Parathyroid adenoma (tissue), 2 donors: ENCODE measurements around the gene ALKBH6.

Experiments used
- H2AFZ ChIP-seq: fragments of 300-600 bp; sonication (generic); one replicate; pipeline ENCODE4 v1.7.0; 2017; ENCODE audit warnings: antibody characterized with exemption, mild to moderate bottlenecking
- H3K27ac ChIP-seq: fragments of 300-600 bp; sonication (generic); one replicate; pipeline ENCODE4 v1.7.0; 2017
- H3K27me3 ChIP-seq: fragments of 300-600 bp; sonication (generic); one replicate; pipeline ENCODE4 v1.7.0; 2017; ENCODE audit warnings: low read length; ENCODE audit not compliant: control insufficient read depth, insufficient read depth
- H3K36me3 ChIP-seq: fragments of 300-600 bp; sonication (generic); one replicate; pipeline ENCODE4 v1.7.0; 2017; ENCODE audit warnings: low read length; ENCODE audit not compliant: control insufficient read depth, insufficient read depth
- H3K4me1 ChIP-seq: fragments of 300-600 bp; sonication (generic); one replicate; pipeline ENCODE4 v1.7.0; 2017; ENCODE audit warnings: control low read depth
- H3K4me2 ChIP-seq: fragments of 300-600 bp; sonication (generic); one replicate; pipeline ENCODE4 v1.7.0; 2017; ENCODE audit warnings: low read length
- H3K4me3 ChIP-seq: fragments of 300-600 bp; sonication (generic); one replicate; pipeline ENCODE4 v1.7.0; 2017; ENCODE audit warnings: low read depth, low read length
- H3K79me2 ChIP-seq: fragments of 300-600 bp; sonication (generic); one replicate; pipeline ENCODE4 v1.7.0; 2017; ENCODE audit warnings: control low read depth
- H3K9ac ChIP-seq: fragments of 300-600 bp; sonication (generic); one replicate; pipeline ENCODE4 v1.7.0; 2017; ENCODE audit warnings: mild to moderate bottlenecking
- H3K9me3 ChIP-seq: fragments of 300-600 bp; sonication (generic); one replicate; pipeline ENCODE4 v1.7.0; 2017; ENCODE audit warnings: low read length; ENCODE audit not compliant: control insufficient read depth
- TF ChIP-seq, protein P1 (sequence below): fragments of 300-600 bp; sonication (generic); IDR thresholded peaks from one replicate; pipeline ENCODE4 v1.7.0; 2017; ENCODE audit warnings: antibody characterized with exemption, mild to moderate bottlenecking
- donor health status: primary hyperparathyroidism.

Gene ALKBH6

DNA sequence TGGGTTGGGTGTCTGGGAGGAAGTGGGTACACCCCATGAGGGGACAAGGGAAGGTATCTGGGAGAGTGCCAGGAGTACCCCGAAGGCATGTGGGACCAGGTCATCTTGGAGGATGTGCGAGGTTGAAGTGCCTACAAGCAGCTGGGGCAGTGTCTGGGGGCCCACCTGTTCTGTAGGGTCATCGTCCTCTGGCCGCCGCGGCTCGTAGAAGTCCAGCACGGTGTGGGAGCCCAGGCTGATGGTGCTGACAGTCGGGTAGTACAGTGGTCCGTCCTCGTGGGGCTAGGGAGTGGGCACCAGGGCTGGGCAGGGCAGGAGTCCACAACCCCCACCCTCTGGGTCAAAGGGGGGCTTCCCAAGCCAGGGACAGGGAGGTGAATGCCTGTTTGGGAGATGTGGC, 3.6 kb downstream of the ALKBH6 start:
- no peak overlapping the region for H2AFZ ChIP-seq
- H3K9ac ChIP-seq: no peak overlapping the region
- no peak overlapping the region for H3K27ac ChIP-seq
- peaks cover 13% of the 10 kb centered on the region for H3K4me1 ChIP-seq
- no peak overlapping the region for H3K4me2 ChIP-seq
- no peaks in the 10 kb centered on the region for H3K36me3 ChIP-seq
- TF ChIP-seq, protein P1, sequence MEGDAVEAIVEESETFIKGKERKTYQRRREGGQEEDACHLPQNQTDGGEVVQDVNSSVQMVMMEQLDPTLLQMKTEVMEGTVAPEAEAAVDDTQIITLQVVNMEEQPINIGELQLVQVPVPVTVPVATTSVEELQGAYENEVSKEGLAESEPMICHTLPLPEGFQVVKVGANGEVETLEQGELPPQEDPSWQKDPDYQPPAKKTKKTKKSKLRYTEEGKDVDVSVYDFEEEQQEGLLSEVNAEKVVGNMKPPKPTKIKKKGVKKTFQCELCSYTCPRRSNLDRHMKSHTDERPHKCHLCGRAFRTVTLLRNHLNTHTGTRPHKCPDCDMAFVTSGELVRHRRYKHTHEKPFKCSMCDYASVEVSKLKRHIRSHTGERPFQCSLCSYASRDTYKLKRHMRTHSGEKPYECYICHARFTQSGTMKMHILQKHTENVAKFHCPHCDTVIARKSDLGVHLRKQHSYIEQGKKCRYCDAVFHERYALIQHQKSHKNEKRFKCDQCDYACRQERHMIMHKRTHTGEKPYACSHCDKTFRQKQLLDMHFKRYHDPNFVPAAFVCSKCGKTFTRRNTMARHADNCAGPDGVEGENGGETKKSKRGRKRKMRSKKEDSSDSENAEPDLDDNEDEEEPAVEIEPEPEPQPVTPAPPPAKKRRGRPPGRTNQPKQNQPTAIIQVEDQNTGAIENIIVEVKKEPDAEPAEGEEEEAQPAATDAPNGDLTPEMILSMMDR: no peak
- no peaks in the 10 kb centered on the region for H3K9me3 ChIP-seq
- H3K27me3 ChIP-seq: no peaks in the 10 kb centered on the region
- H3K79me2 ChIP-seq: peaks cover 12% of the 10 kb centered on the region
- no peak overlapping the region for H3K4me3 ChIP-seq

DNA sequence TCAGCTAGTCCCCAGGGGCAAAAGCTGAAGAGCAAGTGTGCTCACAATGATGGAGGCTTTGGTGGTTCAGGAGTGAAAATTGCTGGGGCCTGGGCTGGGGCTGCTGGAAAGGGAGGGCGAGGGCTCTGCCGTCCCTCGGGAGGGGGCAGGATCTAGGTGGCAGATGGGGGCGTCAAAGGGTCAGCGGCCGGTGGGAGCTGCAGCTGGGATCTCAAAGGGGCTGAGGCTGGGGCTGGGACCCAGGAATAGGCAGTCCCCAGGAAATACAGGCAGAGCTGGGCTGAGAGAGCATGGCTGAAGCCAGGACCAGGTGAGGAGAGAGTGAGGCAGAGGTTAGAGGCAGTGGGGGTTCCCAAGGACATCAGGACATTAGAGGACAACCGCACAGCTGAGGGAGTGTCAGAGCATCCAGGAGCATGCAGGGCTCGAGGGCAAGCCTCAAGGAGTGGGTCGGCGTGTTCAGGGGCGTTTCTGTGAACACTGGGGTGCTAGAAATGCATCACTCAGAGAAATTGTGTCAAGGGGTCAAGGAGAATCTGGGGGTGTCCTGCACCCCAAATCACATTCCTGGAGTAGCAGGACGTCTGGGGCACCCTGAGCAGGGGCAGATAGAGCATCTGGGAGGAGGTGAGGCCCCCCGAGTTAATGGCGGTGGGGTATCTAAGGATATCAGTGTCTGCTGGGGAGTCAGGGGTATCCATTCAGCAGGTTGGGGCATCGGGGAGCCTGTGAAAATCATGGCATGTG, 4.2 kb downstream of the ALKBH6 start:
- Histone ChIP-seq H3K9ac (no peak overlapping the region), H3K9me3 (no peaks in the 10 kb centered on the region), H3K4me3 (peak overlapping the region; percentile 81), H3K79me2 (peaks cover 12% of the 10 kb centered on the region), H3K4me1 (peaks cover 13% of the 10 kb centered on the region), H3K27ac (peak overlapping the region; percentile 89), H2AFZ (peak overlapping the region; percentile 31), H3K4me2 (peak overlapping the region; percentile 68), H3K36me3 (no peaks in the 10 kb centered on the region), H3K27me3 (no peaks in the 10 kb centered on the region)
- TF ChIP-seq, protein P1: no peak

DNA sequence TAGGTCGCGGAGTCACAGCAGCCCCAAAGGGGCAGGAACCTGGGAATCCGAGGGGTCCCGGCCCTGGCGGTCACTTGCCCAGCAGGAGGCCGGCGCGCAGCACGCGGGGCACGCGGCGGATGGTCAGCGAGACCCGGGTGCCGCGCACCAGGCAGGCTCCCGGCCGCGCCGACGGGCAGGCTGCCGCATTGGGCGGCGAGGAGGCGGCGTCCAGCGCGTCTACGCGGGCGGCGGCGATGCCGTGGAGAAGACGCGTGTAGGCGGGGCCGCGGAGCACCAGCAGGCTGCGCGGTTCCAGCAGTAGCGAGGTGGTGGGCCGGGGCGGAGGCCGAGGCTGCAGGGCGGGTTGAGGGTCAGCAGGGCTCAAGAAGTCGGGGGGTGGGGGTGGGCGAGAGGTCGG, 4.8 kb downstream of the ALKBH6 start:
- H3K4me3 ChIP-seq: peak overlapping the region; percentile 81
- H3K9ac ChIP-seq: no peak overlapping the region
- H3K27me3 ChIP-seq: no peaks in the 10 kb centered on the region
- TF ChIP-seq, protein P1: no peak
- peak overlapping the region; percentile 89 for H3K27ac ChIP-seq
- H2AFZ ChIP-seq: peak overlapping the region; percentile 31
- H3K36me3 ChIP-seq: no peaks in the 10 kb centered on the region
- peak overlapping the region; percentile 68 for H3K4me2 ChIP-seq
- H3K4me1 ChIP-seq: peaks cover 10% of the 10 kb centered on the region
- H3K9me3 ChIP-seq: no peaks in the 10 kb centered on the region
- peaks cover 12% of the 10 kb centered on the region for H3K79me2 ChIP-seq

DNA sequence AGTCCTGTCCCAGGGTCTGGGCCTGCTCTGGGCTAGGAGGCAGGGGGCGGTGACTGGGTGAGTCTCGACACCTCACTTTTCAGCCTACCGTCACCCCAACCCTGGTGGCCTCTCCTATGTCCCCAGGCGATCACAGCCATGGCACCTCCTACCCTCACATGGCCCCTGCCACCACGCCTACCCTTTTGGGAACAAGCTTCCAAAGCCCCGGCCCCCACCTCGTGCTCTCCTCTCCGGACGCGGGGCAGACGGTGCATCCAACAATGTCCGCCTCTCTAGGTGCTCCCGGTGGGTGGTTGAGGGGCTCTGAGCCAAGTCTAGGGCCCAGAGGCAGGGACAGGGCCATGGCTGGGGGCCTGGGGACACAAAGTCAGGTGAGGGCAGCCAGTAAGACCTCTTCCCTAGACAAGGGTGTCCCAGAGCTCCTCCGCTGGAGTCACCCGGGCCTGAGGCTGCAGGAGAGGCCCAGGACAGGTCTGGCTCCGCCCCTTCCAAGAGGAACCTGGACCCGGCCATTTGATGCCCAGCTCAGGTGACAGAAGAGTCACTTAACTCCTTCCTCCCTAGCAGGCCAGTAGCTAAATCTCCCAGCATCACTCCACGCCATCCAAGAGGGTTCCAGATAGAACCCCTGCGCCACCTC, 5.6 kb downstream of the ALKBH6 start, which contains the start of gene SYNE4:
Gene SYNE4 (minus strand): TSS at position 478 of the 643 bp plus-strand sequence. CDS start 132 bp downstream, at position 346.
- Histone ChIP-seq H3K9me3 (no peaks in the 10 kb centered on the region), H2AFZ (peak within 1 kb of the TSS; percentile 79), H3K4me3 (peak within 1 kb of the TSS; percentile 81), H3K27me3 (no peaks in the 10 kb centered on the region), H3K4me2 (peak within 1 kb of the TSS; percentile 68), H3K4me1 (peaks cover 9% of the 10 kb centered on the region), H3K79me2 (peaks cover 6% of the 10 kb centered on the region), H3K36me3 (no peaks in the 10 kb centered on the region), H3K9ac (peak within 1 kb of the TSS; percentile 40), H3K27ac (peak within 1 kb of the TSS; percentile 89)
- TF ChIP-seq, protein P1: no peak
